ENCODE data around the gene HIVEP1. TPM values are rescaled to one million over a fixed set of nuclear protein-coding genes. Genes with fewer than 3 reads are reported as not detected.

HIVEP1 gene
- total RNA-seq, 1 donor from 2014 or later = 48.9 TPM

GRCh38 chr6:11971154-11971553, 41.0 kb upstream of the HIVEP1 start:
- Mint-ChIP-seq H3K9me3 (ENCODE audit: unreplicated experiment) (no peaks in the 10 kb centered on the region), H3K4me1 (ENCODE audit: low read depth, unreplicated experiment) (peaks cover 41% of the 10 kb centered on the region), H3K27ac (ENCODE audit: unreplicated experiment) (peak overlapping the region; percentile 89), H3K4me3 (ENCODE audit: unreplicated experiment) (no peak overlapping the region), H3K27me3 (ENCODE audit: low read depth, unreplicated experiment) (no peaks in the 10 kb centered on the region), H3K36me3 (ENCODE audit: low read depth, unreplicated experiment) (no peaks in the 10 kb centered on the region)
- H3K9me3 ChIP-seq (ENCODE audit: insufficient read depth, low read depth, low read length) = no peaks in the 10 kb centered on the region
- H2AFZ ChIP-seq (ENCODE audit: low read depth, low read length) = no peak overlapping the region
- peak; percentile 95 for DNase-seq (ENCODE audit: low read depth)
- H3K27me3 ChIP-seq (ENCODE audit: insufficient read depth, low read length) = no peaks in the 10 kb centered on the region
- no peak overlapping the region for H3K4me3 ChIP-seq (ENCODE audit: insufficient read depth, low read depth, low read length)
- TF ChIP-seq EZH2 (IDR thresholded peaks at IDR 0.05; ENCODE audit: insufficient read depth, low read length) = no peak
- TF ChIP-seq, protein P1, sequence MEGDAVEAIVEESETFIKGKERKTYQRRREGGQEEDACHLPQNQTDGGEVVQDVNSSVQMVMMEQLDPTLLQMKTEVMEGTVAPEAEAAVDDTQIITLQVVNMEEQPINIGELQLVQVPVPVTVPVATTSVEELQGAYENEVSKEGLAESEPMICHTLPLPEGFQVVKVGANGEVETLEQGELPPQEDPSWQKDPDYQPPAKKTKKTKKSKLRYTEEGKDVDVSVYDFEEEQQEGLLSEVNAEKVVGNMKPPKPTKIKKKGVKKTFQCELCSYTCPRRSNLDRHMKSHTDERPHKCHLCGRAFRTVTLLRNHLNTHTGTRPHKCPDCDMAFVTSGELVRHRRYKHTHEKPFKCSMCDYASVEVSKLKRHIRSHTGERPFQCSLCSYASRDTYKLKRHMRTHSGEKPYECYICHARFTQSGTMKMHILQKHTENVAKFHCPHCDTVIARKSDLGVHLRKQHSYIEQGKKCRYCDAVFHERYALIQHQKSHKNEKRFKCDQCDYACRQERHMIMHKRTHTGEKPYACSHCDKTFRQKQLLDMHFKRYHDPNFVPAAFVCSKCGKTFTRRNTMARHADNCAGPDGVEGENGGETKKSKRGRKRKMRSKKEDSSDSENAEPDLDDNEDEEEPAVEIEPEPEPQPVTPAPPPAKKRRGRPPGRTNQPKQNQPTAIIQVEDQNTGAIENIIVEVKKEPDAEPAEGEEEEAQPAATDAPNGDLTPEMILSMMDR (IDR thresholded peaks at IDR 0.05; ENCODE audit: insufficient read depth, low read depth, low read length) = no peak
- peak overlapping the region; percentile 45 for H3K4me2 ChIP-seq (ENCODE audit: low read length)
- H3K4me1 ChIP-seq (ENCODE audit: insufficient read depth, low read length) = peaks cover 42% of the 10 kb centered on the region
- no peak for FAIRE-seq
- no peaks in the 10 kb centered on the region for H3K36me3 ChIP-seq (ENCODE audit: insufficient read depth, low read length)
- H3K9ac ChIP-seq (ENCODE audit: low read length) = peak overlapping the region; percentile 54
- H3K27ac ChIP-seq (ENCODE audit: low read depth, low read length) = peak overlapping the region; percentile 87
- H3K79me2 ChIP-seq (ENCODE audit: insufficient read depth, low read length) = no peaks in the 10 kb centered on the region
- H4K20me1 ChIP-seq (ENCODE audit: insufficient read depth, low read length) = no peaks in the 10 kb centered on the region

GRCh38 chr6:11972270-11972669, 39.8 kb upstream of the HIVEP1 start:
- Histone ChIP-seq H3K4me3 (ENCODE audit: insufficient read depth, low read depth, low read length) (no peak overlapping the region), H3K9me3 (ENCODE audit: insufficient read depth, low read depth, low read length) (no peaks in the 10 kb centered on the region), H4K20me1 (ENCODE audit: insufficient read depth, low read length) (no peaks in the 10 kb centered on the region), H3K79me2 (ENCODE audit: insufficient read depth, low read length) (no peaks in the 10 kb centered on the region), H3K4me1 (ENCODE audit: insufficient read depth, low read length) (peaks cover 42% of the 10 kb centered on the region), H3K27me3 (ENCODE audit: insufficient read depth, low read length) (no peaks in the 10 kb centered on the region), H3K4me2 (ENCODE audit: low read length) (no peak overlapping the region), H2AFZ (ENCODE audit: low read depth, low read length) (no peak overlapping the region), H3K9ac (ENCODE audit: low read length) (no peak overlapping the region), H3K27ac (ENCODE audit: low read depth, low read length) (peak overlapping the region; percentile 87), H3K36me3 (ENCODE audit: insufficient read depth, low read length) (no peaks in the 10 kb centered on the region)
- Mint-ChIP-seq H3K27me3 (ENCODE audit: low read depth, unreplicated experiment) (no peaks in the 10 kb centered on the region), H3K9me3 (ENCODE audit: unreplicated experiment) (no peaks in the 10 kb centered on the region), H3K27ac (ENCODE audit: unreplicated experiment) (no peak overlapping the region), H3K4me1 (ENCODE audit: low read depth, unreplicated experiment) (peaks cover 41% of the 10 kb centered on the region), H3K4me3 (ENCODE audit: unreplicated experiment) (no peak overlapping the region), H3K36me3 (ENCODE audit: low read depth, unreplicated experiment) (no peaks in the 10 kb centered on the region)
- DNase-seq (ENCODE audit: low read depth) (no peak), FAIRE-seq (no peak)
- TF ChIP-seq, protein P1 (IDR thresholded peaks at IDR 0.05; ENCODE audit: insufficient read depth, low read depth, low read length) = no peak
- TF ChIP-seq EZH2 (IDR thresholded peaks at IDR 0.05; ENCODE audit: insufficient read depth, low read length) = no peak

DNA sequence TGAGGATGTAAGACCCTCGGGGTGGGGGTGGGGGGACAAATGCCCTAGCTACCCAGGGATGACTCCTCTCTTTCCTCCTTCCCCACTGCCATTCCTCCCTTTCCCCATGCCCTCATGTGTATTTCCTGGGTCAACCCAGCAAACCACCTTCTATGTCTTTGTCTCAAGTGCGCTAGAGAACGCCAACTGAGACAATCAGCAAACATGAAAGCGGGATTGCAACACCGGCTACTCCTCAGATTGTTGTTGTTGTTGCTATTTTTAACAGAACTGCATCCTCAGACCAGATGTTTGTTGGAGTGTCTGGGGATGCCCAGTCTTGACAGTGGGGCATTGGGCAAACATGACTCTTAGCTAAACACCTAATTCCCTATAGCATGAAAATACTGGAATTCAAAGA, 39.3 kb upstream of the HIVEP1 start:
- Histone ChIP-seq H3K27ac (ENCODE audit: low read depth, low read length) (no peak overlapping the region), H2AFZ (ENCODE audit: low read depth, low read length) (no peak overlapping the region), H3K79me2 (ENCODE audit: insufficient read depth, low read length) (no peaks in the 10 kb centered on the region), H3K36me3 (ENCODE audit: insufficient read depth, low read length) (no peaks in the 10 kb centered on the region), H3K4me2 (ENCODE audit: low read length) (no peak overlapping the region), H3K4me3 (ENCODE audit: insufficient read depth, low read depth, low read length) (no peak overlapping the region), H3K9me3 (ENCODE audit: insufficient read depth, low read depth, low read length) (no peaks in the 10 kb centered on the region), H4K20me1 (ENCODE audit: insufficient read depth, low read length) (no peaks in the 10 kb centered on the region), H3K9ac (ENCODE audit: low read length) (no peak overlapping the region), H3K27me3 (ENCODE audit: insufficient read depth, low read length) (no peaks in the 10 kb centered on the region), H3K4me1 (ENCODE audit: insufficient read depth, low read length) (peaks cover 42% of the 10 kb centered on the region)
- FAIRE-seq = no peak
- Mint-ChIP-seq H3K4me3 (ENCODE audit: unreplicated experiment) (peak overlapping the region; percentile 29), H3K27me3 (ENCODE audit: low read depth, unreplicated experiment) (no peaks in the 10 kb centered on the region), H3K27ac (ENCODE audit: unreplicated experiment) (peak overlapping the region; percentile 21), H3K4me1 (ENCODE audit: low read depth, unreplicated experiment) (peaks cover 41% of the 10 kb centered on the region), H3K9me3 (ENCODE audit: unreplicated experiment) (no peaks in the 10 kb centered on the region), H3K36me3 (ENCODE audit: low read depth, unreplicated experiment) (no peaks in the 10 kb centered on the region)
- DNase-seq (ENCODE audit: low read depth) = no peak
- TF ChIP-seq, protein P1 (IDR thresholded peaks at IDR 0.05; ENCODE audit: insufficient read depth, low read depth, low read length) = no peak
- no peak for TF ChIP-seq EZH2 (IDR thresholded peaks at IDR 0.05; ENCODE audit: insufficient read depth, low read length)
